Activated CD8-positive, alpha-beta memory T cell treated with anti-CD3 and anti-CD28 coated beads for 24 hours (primary cell): ENCODE results near the gene NCOA4.
A peak's percentile ranks its signal among the peaks of the same experiment; 100 is the strongest.
"Not testable (repeated sequence)": the region's sequence is repeated elsewhere in the genome, so short reads cannot be mapped to it uniquely, and the experiment has no call there.

Experiments used
- DNase-seq: peaks from one replicate; pipeline ENCODE4 v3.0.0-alpha.2; 2020

The NCOA4 gene

GRCh38 chr10:46030091-46030937, at the start of gene NCOA4:
NCOA4 (minus strand) TSS chr10:46030623; CDS start chr10:46016680, 13,943 bp downstream.
- DNase-seq = peak; percentile 96

- peak; percentile 35 for DNase-seq
Measured at GRCh38 chr10:46079831-46080585, 49.6 kb upstream of the NCOA4 start.

GRCh38 chr10:46077731-46078413, 47.4 kb upstream of the NCOA4 start:
- DNase-seq = no peak

GRCh38 chr10:46077141-46077554, 46.7 kb upstream of the NCOA4 start:
- no peak for DNase-seq

GRCh38 chr10:46075869-46076268, 45.4 kb upstream of the NCOA4 start:
- no peak for DNase-seq

- no peak for DNase-seq
Measured at GRCh38 chr10:46074196-46074946, 43.9 kb upstream of the NCOA4 start.

GRCh38 chr10:46073564-46073963, 43.1 kb upstream of the NCOA4 start:
- DNase-seq = no peak

- DNase-seq = no peak
Measured at GRCh38 chr10:46070749-46071148, 40.3 kb upstream of the NCOA4 start.

- DNase-seq = peak; percentile 9
Measured at GRCh38 chr10:46069771-46070463, 39.5 kb upstream of the NCOA4 start.

GRCh38 chr10:46068905-46069304, 38.5 kb upstream of the NCOA4 start:
- peak; percentile 21 for DNase-seq

- peak; percentile 17 for DNase-seq
Measured at GRCh38 chr10:46068117-46068516, 37.7 kb upstream of the NCOA4 start.

- peak; percentile 7 for DNase-seq
Measured at GRCh38 chr10:46064269-46064817, 33.9 kb upstream of the NCOA4 start.

- DNase-seq = no peak
Measured at GRCh38 chr10:46062723-46063428, 32.5 kb upstream of the NCOA4 start.

GRCh38 chr10:46060706-46061105, 30.3 kb upstream of the NCOA4 start:
- DNase-seq = no peak

- DNase-seq = not testable (repeated sequence)
Measured at GRCh38 chr10:46057927-46058326, 27.5 kb upstream of the NCOA4 start.

- no peak for DNase-seq
Measured at GRCh38 chr10:46057038-46057437, 26.6 kb upstream of the NCOA4 start.

GRCh38 chr10:46055771-46056170, 25.3 kb upstream of the NCOA4 start:
- DNase-seq = no peak

- no peak for DNase-seq
Measured at GRCh38 chr10:46053534-46054434, 23.4 kb upstream of the NCOA4 start.

GRCh38 chr10:46052791-46053375, 22.5 kb upstream of the NCOA4 start:
- DNase-seq = no peak
